AML-193 (cell line): Measurements from ENCODE around the gene MICA.
A peak's percentile ranks its signal among the peaks of the same experiment; 100 is the strongest.
"Not testable (repeated sequence)": the region's sequence is repeated elsewhere in the genome, so short reads cannot be mapped to it uniquely, and the experiment has no call there.

Experiments used
- DNase-seq, 2 experiments: peaks; one replicate each; lab custom pipeline; 2025; lab: John Stamatoyannopoulos, UW

Gene MICA

DNA sequence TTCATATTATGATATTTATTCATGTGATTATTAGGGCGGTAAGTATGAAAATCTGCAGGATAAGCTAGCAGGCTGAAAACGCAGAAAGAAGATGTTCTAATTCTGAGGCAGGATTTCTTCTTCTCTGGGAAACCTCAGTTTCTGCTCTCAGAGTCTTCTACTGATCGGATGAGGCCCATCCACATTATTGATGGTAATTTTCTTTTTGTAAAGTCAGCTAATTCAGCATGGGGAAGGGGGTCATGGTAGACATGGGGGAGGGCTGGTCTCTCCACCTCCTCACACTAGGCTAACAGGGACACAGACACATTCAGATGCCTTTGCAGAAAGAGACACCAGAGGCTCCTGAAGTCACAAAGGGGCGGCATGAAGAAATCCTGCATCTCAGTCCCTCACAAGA is 21.7 kb upstream of the MICA start:
- DNase-seq, result no peak

DNA sequence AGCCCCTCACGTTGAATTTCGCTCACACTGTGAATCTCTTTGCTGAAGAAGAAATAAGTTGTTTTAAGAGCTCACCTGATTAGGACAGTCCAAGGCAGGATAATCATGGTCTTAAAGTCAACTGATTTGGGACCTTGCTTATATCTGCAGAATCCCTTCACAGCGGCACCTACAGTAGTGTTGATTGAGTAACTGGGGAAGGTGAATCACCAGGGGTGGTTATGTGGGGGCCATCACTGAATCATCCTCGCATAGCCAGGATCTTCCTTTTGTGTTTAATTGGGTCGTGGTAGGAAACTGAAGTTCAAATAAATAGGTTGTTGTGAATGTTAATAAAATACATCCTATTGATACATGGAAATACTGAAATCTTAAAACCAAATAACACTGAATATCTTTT is 20.2 kb upstream of the MICA start:
- peak in 1 of 2 experiments; percentile 20 for DNase-seq

DNA sequence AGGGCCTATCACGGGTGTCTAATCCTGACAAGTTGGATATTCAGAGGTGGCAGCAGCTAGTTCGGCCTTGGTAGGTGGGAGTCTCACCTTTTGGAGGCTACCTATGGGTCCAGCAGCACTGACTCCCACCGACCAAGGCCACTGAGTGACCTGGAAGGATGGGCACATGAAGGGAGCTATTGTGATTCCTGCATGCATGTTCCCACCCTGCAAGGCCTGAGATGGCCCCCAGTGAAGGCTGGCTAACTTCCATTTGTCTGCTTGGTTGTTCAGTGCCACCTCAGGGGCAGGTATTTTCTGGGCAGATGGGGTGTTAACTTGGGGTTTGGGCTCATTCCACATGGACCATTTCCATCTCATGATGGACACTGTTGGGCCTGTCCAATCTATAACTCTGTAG is 18.4 kb upstream of the MICA start:
- no peak for DNase-seq

DNA sequence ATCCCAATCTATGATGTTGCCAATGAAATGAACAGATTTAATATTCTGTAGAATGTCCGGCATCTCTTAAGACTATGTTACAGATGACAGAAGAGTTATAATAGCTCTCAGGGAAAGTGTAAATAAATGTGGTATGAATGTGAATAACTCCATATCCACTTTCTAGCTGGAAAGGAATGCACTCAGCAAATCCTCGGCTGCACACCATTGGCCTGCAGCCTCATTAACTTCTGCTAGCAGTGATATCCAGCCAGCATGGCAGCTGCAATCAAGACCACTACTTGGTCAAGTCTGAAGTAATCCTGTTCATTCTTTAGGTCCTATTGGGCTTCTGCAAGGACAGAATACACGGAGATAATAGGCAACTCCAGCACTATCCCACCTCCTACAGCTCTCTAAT is 17.3 kb upstream of the MICA start:
- DNase-seq, result no peak

DNA sequence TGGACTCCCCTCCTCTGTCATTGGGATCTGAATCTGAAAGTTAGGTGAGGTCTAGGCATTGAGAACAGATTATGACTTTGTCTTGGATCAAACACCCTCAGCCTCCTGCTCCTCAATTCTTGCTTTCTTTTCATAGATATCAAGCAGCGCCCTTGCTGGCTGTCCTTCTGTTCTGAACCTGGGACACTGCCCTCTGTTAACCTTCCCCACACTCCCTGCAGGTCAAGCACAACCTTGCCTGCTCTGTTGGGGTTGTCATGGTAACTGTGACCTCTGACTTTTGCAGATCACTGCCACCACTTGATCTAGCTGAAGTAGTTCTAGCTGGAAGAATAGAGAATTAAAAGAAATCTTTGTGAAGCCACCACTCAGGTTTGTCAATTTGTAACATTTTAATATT is 16.4 kb upstream of the MICA start:
- DNase-seq, result no peak

DNA sequence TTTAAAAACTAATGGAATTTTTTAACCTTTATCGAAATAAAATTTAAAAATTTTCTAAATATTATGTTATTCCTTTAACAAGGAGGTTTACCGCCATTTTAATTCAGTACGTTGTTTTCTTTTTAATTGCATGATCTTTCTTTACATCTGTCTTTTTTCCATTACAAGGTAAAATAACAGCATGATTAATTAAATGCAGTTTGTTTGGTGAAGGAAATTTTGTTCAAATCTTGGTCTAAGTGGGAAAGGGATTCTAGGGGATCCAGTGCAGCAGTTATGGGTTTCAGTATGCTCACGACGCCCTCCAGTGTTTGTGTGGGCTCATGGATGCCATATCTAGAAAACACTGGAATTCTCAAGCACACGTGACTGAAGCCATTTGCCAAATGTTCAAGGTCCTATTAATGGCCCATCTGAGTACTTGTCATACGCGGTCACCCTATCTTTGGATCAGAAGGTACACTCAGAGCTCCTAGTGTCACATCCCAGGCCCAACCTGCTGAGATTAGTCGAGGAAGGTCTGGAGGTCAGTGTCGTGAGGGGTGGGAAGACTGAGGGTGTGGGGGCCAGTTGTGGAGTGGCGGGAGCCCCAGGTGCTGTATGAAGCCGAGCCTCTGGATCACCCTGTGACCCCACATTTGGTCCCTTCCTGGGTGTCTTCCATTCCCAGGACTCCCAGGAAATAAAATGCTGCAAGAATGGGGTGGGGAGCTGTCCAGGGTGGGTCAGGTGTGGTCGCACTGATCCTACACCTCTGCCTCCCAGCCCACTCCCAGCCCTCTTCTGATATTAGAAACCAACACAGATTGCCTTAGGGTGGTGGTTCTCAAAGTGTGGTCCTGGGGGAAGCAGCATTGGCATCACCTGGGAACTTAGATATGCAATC is 14.2 kb upstream of the MICA start:
- DNase-seq, result not testable (repeated sequence)

DNA sequence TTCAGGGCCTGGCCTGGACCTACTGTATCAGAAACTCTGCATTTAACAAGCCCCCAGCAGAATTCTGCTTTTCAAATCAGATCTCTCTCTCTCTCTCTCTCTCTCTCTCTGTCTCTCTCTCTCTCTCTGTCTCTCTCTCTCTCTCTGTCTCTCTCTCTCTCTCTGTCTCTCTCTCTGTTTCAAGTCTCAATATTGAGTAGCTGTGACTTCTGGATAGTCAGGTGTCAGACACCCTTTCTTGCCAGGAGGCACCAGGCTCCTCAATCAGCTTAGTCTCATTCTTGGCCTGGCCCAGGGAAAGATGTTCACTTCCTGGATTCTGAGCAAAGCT is 13.6 kb upstream of the MICA start:
- DNase-seq, result not testable (repeated sequence)

DNA sequence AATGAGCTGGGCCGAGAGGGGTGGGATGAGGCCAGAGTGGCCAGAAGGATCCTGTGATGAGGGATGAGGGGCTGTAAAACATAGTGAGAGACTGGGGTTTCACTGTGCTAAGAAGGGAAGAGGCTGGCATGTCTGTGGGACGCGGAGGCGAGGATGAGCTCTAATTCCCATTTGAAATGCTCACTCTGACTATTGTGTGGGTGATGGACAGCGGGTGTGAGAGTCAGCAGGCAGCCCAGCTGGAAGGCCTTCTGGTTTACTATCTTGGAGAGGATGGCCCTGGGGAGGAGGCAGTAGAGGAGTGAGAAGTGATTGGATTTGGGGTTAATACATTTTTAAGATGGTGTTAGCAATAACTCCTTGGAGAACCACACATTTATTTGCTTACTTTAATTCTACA is 9.5 kb upstream of the MICA start:
- DNase-seq, result no peak

DNA sequence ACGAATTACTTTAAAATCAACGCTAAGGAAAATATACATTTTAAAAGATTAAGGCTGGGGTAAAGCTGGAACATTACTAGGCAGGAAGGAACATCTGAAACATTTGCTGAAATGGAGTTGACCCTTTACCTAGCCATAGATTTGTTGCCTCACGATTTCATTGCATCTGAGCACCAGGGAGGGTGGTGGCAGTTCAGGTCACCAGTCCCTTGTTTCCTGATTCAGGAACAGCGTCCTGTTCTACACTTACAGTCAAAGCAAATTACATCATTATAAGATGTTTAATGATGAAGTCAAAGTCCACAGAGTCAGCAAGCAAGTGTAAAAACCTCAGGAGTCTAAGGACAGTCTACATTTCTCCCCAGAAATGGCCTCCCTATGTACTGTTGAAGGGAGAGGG is 9.0 kb upstream of the MICA start:
- DNase-seq, result no peak

DNA sequence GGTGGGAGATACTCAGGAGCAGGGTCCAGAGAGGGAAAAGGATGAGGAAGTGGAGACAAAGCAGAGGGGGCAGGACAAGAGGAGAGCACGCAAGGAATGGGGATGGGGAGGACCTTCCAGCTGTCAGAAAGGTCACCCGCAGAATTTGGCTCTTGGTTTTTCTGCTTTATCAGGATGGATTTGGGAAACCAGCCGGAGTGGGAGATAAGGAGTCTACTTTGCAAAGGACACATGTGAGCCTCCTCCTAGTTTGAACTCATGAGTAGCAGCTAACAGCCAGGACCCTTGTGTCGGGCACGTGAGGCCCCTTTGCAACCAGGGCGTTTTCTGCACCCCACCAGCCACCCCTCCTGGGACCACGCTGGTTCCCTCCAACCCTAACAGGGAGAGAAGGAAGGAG is 7.6 kb upstream of the MICA start:
- DNase-seq, result no peak

DNA sequence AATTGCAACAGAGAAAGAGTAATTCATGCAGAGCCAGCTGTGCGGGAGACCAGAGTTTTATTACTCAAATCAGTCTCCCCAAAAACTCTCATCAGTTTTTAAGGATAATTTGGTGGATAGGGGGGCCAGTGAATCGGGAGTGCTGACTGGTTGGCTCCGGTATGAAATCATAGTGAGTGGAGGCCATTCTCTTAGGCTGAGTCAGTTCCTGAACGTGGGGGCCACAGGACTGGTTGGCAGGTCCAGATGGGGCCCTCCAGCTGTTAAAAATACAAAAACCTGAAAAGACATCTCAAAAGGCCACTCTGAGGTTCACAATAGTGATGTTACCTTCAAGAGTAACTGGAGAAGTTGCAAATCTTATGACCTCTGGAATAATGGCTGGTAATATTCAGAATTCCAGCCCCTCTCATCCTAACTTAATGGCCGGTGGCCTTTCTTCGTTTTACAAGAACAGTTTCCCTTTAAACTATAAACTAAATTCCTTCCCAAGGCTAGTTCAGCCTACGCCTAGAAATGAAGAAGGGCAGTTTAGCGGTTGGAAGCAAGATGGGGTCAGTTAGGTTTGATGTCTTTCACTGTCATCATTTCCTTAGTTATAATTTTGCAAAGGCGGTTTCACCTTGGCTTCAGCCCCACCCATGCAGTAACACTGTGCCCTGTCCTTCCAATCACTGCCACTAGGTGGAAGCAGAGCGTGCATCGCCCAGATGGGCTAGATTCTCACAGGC is 6.8 kb upstream of the MICA start:
- peak; percentile 75 to 81 for DNase-seq

DNA sequence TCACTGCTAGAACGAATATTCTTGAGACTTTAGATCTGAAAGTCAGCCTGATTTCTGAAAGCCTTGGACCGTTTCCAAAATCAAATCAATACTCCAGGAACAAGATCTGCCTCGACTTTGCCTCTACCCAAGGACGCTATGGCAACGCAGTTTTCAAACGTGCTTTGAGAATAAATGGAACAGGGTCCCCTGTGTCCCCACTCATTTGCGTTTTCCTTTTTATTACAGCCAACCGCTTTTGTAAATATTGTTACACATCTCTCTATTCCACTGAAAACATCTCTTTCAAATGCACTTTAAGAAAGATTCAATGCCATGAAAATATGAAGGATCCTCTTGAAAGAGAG is 6.3 kb upstream of the MICA start:
- not testable (repeated sequence) for DNase-seq

DNA sequence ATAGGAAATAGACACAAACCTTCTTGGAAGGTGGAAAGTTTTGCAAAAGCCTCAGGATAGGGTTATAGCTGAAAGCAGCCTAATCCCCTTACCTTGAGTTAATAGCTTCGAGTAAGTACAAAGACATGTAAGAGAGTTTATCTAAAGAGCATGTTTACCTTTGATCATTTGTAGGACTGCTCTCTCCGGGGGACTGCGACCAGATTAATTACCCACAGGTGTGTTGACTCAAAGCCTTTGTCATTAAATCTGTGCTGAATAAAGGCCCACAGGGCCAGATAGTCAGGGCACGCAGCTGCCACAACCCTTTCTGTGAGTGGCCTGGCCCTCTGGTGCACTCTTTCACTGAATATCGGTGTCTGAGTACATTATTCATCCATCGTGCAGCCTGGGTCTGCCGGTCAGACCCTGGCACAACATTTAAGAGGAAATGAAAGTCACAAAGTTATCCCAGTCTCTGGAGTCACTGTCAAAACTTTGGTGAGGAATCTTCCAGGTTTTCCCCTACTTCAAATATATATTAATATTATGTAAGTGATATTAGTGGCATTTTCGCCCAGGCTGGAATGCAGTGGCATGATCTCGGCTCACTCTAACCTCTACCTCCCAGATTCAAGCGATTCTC is 5.4 kb upstream of the MICA start:
- no peak for DNase-seq

DNA sequence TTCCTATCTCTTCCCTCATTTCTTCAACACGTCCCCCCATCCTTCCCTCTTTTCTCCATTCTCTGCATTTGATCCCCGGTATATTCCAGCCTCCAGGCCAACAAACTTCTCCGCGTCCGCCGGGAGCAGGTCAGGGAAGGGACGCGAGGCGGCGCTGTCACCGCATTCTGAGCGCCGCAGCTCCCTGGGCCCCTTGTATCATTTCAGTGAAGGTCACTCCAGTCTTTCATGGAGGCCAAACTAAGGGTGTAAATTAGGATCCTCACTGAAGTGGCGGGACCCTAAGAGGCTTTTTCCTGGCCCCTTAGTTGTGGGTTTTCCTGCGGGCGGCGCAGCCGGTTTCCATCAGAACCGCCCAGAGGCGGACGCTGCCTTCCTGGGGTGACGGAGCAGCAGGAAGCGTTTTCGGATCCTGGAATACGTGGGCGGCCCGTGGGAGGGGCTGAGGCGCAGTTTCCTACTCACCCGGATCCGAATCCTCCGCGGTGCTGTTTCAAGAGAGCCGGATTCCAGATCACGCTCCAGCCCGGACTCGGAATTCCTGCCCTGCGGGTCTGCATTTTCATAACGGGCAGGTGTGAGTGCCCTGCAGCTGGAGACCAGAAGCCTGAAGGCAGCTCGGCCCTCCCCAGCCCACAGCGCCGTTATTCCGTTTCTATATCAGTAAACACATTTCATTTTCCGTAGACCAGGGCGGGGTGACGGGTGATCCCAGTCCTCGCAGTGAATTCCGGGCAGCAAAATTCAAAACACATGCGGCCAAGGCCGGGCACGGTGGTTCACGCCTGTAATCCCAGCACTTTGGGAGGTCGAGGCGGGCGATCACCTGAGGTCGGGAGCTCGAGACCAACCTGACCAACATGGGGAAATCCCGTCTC is 3.6 kb upstream of the MICA start:
- peak; percentile 85 to 86 for DNase-seq

DNA sequence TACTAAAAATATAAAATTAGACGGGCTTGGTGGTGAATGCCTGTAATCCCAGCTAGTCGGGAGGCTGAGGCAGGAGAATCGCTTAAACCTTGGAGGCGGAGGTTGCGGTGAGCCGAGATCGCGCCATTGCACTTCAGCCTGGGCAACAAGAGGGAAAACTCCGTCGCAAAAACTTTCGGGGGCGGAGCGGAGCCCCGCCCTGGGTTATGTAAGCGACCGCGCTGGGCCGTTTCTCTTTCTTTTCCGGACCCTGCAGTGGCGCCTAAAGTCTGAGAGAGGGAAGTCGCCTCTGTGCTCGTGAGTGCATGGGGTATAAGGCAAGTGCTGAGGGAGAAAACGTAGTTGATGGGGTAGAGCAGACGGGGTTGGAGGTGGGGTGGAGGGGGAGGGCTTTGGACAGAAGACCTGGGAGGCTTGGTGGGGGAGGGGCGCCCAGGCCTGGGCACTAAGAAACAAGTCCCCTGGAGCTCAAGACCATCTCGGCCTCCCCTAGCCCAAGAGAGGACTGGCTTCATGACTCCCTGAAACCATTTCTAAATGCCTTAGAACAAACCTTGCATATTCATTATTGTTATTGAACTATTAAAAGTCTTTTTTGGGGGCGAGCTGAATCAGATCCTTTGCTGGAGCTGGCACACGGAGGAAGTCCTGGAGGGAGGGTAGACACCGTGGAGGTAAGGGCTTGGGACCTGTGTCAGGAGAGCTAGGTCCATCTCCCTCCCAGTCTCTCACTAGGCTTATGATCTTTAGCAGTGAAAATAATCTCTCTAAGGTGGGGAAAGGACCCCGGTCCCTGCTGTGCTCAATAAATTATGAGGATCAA is 2.7 kb upstream of the MICA start:
- peak; percentile 92 for DNase-seq

DNA sequence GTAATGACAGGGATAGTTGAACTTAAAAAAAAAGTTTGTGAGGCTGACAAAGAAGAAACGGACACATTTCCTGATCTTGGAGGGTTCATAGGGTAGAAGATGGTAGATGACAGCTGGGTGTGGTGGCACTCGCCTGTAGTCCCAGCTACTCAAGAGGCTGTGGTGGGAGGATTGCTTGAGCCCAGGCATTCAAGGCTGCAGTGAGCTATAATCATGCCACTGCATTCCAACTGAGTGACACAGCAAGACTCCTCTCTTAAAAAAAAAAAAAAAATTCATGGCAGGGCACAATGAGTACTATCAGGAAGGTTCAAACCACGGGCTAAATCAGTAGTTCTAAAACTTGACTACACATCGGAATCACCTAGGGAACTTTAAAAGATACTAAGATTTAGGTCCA is 2.0 kb upstream of the MICA start:
- peak in 1 of 2 experiments; percentile 20 for DNase-seq

DNA sequence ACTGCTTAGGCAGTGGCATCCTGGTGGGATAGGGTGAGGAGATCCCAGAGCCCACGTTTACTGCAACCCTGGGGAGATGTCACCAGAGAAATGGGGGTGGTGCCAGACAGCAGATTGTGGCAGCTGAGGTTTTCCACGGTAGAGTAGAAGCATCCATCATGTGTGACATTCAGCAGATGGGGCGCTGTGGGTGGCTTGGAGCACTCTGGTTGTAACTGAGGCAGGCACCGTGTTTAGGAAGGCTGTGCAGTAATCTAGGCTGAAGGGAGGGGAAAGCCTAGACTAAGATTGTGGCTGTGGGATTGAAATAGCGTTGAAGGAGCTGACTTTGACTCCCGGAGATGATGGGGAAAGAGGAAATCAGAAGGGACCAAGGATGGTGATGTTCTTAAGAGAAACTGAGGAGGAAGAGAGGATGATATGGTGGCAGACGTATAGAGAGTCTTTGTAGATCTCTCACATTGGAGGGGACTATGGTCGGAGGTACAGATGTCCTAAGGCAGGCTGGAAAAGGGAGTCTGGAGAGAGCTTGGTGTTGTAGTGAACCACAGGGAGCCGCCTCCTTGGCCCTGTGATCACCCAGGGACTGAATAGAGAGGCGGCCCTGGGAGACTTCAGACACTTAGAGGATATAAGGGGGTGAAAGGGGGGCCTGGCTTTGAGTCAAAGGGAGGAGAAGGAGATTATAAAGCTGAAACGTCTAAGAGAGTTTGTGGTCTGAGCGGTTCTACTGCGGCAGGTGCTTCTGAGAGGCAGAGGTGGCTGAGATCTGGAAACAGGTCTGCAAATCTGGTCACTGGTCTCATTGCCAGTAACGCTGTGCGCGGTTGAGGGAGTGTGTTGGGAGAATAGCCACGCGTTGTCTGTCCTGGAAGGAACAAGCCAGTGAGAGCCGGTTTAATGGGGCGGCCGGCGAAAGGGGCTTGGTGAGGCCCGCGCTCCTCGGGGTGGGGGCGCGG is 792 bp upstream of the MICA start:
- no peak for DNase-seq

DNA sequence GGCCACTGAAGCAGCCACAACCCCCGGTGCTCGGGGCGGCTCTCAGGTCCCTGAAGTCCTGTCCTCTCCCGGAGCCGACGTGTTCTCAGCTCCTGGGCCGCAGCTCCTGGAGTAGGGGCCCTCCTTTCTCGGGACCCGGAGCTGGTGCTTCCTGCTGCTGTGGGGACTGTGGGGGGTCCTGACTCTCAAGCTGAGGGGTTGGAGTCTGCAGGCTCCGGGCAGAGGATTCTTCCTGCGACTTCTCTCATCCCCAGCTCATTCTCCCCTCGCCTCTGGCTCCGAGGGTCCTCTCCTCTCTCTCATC is 618 bp downstream of the MICA start:
- not testable (repeated sequence) for DNase-seq

DNA sequence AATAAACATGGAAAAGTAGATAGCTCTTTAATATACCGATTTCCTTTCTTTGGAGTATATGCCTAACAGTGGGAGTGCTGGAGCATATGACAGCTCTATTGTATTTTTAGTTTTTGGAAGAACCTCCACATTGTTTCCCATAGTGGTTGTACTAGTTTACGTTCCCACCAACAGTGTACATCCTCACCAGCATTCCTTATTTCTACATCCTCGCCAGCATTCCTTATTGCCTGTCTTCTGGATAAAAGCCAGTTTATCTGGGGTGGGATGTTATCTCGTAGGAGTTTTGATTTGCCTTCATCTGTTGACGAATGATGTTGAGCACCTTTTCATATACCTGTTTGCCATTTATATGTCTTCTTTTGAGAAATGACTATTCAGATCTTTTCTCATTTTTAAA is 2.6 kb downstream of the MICA start:
- DNase-seq, result no peak

DNA sequence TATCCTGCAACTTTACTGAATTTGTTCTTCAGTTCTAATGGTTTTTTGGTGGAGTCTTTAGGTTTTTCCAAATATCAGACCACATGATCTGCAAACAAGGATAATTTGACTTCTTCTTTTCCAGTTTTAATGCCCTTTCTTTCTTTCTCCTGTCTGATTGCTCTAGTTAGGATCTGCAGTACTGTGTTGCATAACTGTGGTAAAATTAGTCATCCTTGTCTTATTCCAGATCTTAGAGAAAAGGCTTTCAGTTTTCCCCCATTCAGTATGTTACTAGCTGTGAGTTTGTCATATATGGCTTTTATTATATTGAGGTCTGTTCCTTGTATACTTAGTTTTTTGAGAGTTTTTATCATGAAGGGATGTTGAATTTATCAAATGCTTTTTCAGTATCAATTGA is 4.3 kb downstream of the MICA start:
- peak; percentile 62 to 72 for DNase-seq
